MM.1S (cell line): ENCODE data around the gene PCYT2.

Experiments
- DNase-seq: peaks from one replicate; pipeline ENCODE4 v3.0.0-alpha.2; 2015
- H2AFZ ChIP-seq: fragments of 300-600 bp; sonication (generic); 2 replicates; pipeline ENCODE4 v1.6.0; 2016; ENCODE audit warnings: antibody characterized with exemption, low read length
- H3F3A ChIP-seq: fragments of 300-600 bp; sonication (generic); 2 replicates; pipeline ENCODE4 v1.6.1; 2016; ENCODE audit warnings: mild to moderate bottlenecking, antibody characterized with exemption, low read length, moderate library complexity, mixed read lengths; ENCODE audit not compliant: insufficient read depth
- H3K27ac ChIP-seq: fragments of 300-600 bp; sonication (generic); 2 replicates; pipeline ENCODE4 v1.5.1; 2016; ENCODE audit warnings: mild to moderate bottlenecking, low read length
- H3K27me3 ChIP-seq: fragments of 300-600 bp; sonication (generic); replicated peaks from 2 replicates; pipeline ENCODE4 v1.6.0; 2016; ENCODE audit warnings: low read length; ENCODE audit not compliant: insufficient read depth
- H3K36me3 ChIP-seq: fragments of 300-600 bp; sonication (generic); replicated peaks from 2 replicates; pipeline ENCODE4 v1.6.1; 2016; ENCODE audit warnings: mild to moderate bottlenecking, low read length, mixed read lengths; ENCODE audit not compliant: insufficient read depth
- H3K4me1 ChIP-seq: fragments of 300-600 bp; sonication (generic); 2 replicates; pipeline ENCODE4 v1.6.1; 2016; ENCODE audit warnings: low read length, mixed read lengths
- H3K4me2 ChIP-seq: fragments of 300-600 bp; sonication (generic); 2 replicates; pipeline ENCODE4 v1.6.0; 2016; ENCODE audit warnings: low read depth, low read length
- H3K4me3 ChIP-seq: fragments of 300-600 bp; sonication (generic); 2 replicates; pipeline ENCODE4 v1.5.1; 2016; ENCODE audit warnings: low read length, mixed read lengths
- H3K79me2 ChIP-seq: fragments of 300-600 bp; sonication (generic); 2 replicates; pipeline ENCODE4 v1.6.1; 2016; ENCODE audit warnings: mixed run types, low read length, mixed read lengths
- H3K9ac ChIP-seq: fragments of 300-600 bp; sonication (generic); 2 replicates; pipeline ENCODE4 v1.6.1; 2016; ENCODE audit warnings: low read length, mixed read lengths
- H3K9me2 ChIP-seq: fragments of 300-600 bp; sonication (generic); replicated peaks from 2 replicates; pipeline ENCODE4 v1.6.1; 2016; ENCODE audit warnings: mild to moderate bottlenecking, low read length, mixed read lengths; ENCODE audit not compliant: insufficient read depth
- H3K9me3 ChIP-seq: fragments of 300-600 bp; sonication (generic); replicated peaks from 2 replicates; pipeline ENCODE4 v1.6.1; 2016; ENCODE audit warnings: mild to moderate bottlenecking, low read length, mixed read lengths; ENCODE audit not compliant: insufficient read depth
- H4K20me1 ChIP-seq: fragments of 300-600 bp; sonication (generic); 2 replicates; pipeline ENCODE4 v1.6.1; 2016; ENCODE audit warnings: mild to moderate bottlenecking, low read length, moderate library complexity, mixed read lengths; ENCODE audit not compliant: insufficient read depth
- CTCF ChIP-seq: fragments of 300-600 bp; sonication (generic); IDR thresholded peaks from 2 replicates; pipeline ENCODE4 v1.5.1; 2016; ENCODE audit warnings: antibody characterized with exemption, low read length, mixed read lengths
- EZH2 ChIP-seq: fragments of 300-600 bp; sonication (generic); optimal IDR thresholded peaks from 2 replicates; pipeline ENCODE3; 2017; ENCODE audit warnings: low read depth, mild to moderate bottlenecking, antibody characterized with exemption, low read length, mixed read lengths
- EZH2phosphoT487 ChIP-seq: fragments of 300-600 bp; sonication (generic); IDR thresholded peaks from 2 replicates; pipeline ENCODE4 v1.6.1; 2018; ENCODE audit warnings: antibody characterized with exemption, low read length

The PCYT2 gene

DNA sequence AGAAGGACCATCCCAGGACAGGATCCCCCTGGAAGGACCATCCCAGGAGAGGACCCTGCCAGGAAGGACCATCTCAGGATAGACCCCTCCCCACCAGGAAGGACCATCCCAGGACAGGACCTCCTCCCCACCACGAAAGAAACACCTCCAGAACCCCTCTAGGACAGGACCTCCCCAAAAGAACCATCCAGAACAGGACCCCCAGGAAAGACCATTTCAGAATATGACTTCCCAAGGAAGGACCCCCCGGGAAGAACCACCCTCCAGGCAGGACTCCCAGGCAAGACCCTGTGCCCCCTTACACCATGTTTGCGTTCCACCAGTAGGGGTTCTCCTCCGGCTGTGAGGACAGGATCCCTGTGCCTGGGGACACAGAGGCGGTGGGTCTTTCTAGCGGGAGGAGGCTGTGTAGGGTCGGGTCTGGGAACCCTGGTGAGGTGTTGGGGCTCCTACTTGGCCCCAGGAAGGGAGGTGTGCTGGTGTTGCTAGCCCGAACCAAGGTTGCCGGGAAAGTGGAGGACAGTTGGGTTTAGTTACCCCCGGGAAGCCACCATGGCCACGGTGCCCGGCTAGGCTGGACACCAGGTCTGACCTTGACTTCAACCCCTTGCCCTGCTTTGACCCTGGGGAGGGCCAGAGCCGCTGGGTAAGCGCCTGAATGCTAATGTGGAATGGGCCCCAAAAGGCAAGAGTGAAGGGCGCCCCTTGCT lies 47.6 kb upstream of the PCYT2 start:
- no peaks in the 10 kb centered on the region for H3K36me3 ChIP-seq
- H3K4me3 ChIP-seq: no peak overlapping the region
- no peak overlapping the region for H2AFZ ChIP-seq
- H3F3A ChIP-seq: no peaks in the 10 kb centered on the region
- H3K27me3 ChIP-seq: peaks cover 64% of the 10 kb centered on the region
- no peaks in the 10 kb centered on the region for H3K9me2 ChIP-seq
- no peaks in the 10 kb centered on the region for H4K20me1 ChIP-seq
- no peaks in the 10 kb centered on the region for H3K9me3 ChIP-seq
- H3K4me2 ChIP-seq: no peak overlapping the region
- no peak overlapping the region for H3K27ac ChIP-seq
- no peaks in the 10 kb centered on the region for H3K4me1 ChIP-seq
- no peaks in the 10 kb centered on the region for H3K79me2 ChIP-seq
- no peak for DNase-seq
- no peak overlapping the region for H3K9ac ChIP-seq
- no peak for TF ChIP-seq EZH2phosphoT487
- TF ChIP-seq EZH2: no peak
- TF ChIP-seq CTCF: no peak

GRCh38 chr17:81957691-81958432 lies 46.7 kb upstream of the PCYT2 start:
- Histone ChIP-seq H3K4me2 (no peak overlapping the region), H3F3A (no peaks in the 10 kb centered on the region), H3K9me2 (no peaks in the 10 kb centered on the region), H3K36me3 (no peaks in the 10 kb centered on the region), H3K9ac (no peak overlapping the region), H3K27me3 (peaks cover 59% of the 10 kb centered on the region), H3K9me3 (no peaks in the 10 kb centered on the region), H2AFZ (no peak overlapping the region), H3K79me2 (no peaks in the 10 kb centered on the region), H3K27ac (no peak overlapping the region), H4K20me1 (no peaks in the 10 kb centered on the region), H3K4me3 (no peak overlapping the region), H3K4me1 (no peaks in the 10 kb centered on the region)
- DNase-seq: no peak
- TF ChIP-seq EZH2phosphoT487: no peak
- no peak for TF ChIP-seq EZH2

DNA sequence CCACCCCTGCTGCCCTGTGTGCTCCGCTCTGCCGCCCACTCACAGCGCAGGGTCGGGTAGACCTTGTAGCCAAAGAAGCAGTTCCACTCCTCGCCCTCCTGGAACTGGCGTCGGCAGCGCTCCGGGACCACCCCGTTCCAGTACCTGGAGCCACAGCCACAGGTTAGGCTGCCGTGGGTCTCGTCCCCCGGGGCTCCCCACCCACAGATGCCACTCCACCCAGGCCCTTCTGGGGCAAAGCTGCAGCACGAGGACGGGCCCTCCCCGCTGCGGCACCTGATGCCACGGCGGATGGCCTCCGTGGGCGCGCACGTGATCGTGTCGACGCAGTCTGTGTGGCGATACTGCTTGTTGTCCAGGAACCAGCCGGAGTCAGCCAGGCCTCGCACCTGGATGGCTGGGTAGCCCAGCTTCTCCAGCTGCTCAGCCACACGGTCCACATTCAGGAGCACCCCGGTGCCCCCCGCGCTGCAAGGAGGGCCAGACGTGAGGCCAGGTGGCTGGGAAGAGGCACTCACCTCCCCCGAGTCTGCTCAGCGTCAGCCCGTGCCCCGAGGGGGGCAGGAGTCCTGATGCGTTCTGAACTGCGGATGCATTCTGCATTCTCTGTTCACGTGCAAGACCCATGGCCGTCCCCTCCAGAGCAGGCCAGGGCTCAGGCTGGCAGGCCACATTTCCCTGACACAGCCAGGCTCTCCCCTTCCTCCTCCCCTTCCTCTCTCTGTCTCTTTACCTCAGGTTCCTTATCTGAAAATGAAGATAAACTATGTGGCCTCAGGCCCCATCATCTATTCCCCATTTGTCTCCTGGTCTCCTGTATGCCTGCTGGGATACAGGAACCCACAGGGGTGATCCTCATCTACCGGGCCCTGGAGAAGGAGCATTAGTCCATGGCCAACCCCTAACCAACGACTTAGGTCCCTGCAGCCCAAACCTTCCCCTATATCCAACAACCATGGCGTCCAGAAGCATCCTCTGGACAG lies 45.7 kb upstream of the PCYT2 start:
- Histone ChIP-seq H2AFZ (no peak overlapping the region), H4K20me1 (no peaks in the 10 kb centered on the region), H3K9me2 (no peaks in the 10 kb centered on the region), H3K4me3 (no peak overlapping the region), H3K36me3 (no peaks in the 10 kb centered on the region), H3K4me1 (no peaks in the 10 kb centered on the region), H3K27ac (no peak overlapping the region), H3K9ac (no peak overlapping the region), H3K27me3 (peaks cover 54% of the 10 kb centered on the region), H3K79me2 (no peaks in the 10 kb centered on the region), H3K4me2 (no peak overlapping the region), H3F3A (no peaks in the 10 kb centered on the region), H3K9me3 (no peaks in the 10 kb centered on the region)
- TF ChIP-seq CTCF (no peak), EZH2 (no peak), EZH2phosphoT487 (no peak)
- DNase-seq: no peak
